Thyroid gland (tissue), 4 donors: ENCODE data around the gene UGT1A10. TPM values are rescaled to one million over a fixed set of nuclear protein-coding genes. Genes with fewer than 3 reads are reported as not detected.

Source experiments
- DNase-seq, 2 donors: peaks; one replicate each; pipeline ENCODE4 v3.0.0-alpha.2; 2019
- H3K27ac ChIP-seq, 3 donors: fragments of 200-600 bp; sonication (generic); 1 replicate in 2 of 3; 2 replicates in 1 of 3; pipeline ENCODE4 v1.5.1; 2016 to 2019; ENCODE audit warnings: mild to moderate bottlenecking in 1 of 3, moderate library complexity in 1 of 3
- H3K27me3 ChIP-seq: fragments of 200-600 bp; sonication (generic); one replicate; pipeline ENCODE4 v1.5.1; 2019
- H3K36me3 ChIP-seq, 2 donors: fragments of 200-600 bp; sonication (generic); one replicate each; pipeline ENCODE4 v1.5.1; 2016 to 2019
- H3K4me1 ChIP-seq, 2 donors: fragments of 200-600 bp; sonication (generic); one replicate each; pipeline ENCODE4 v1.5.1; 2017 to 2019
- H3K4me3 ChIP-seq, 3 donors: fragments of 200-600 bp; sonication (generic); replicated peaks in 1 of 3; 1 replicate in 2 of 3; 2 replicates in 1 of 3; pipeline ENCODE4 v1.5.1; 2016; ENCODE audit warnings: mild to moderate bottlenecking in 1 of 3
- H3K9me3 ChIP-seq: fragments of 200-600 bp; sonication (generic); one replicate; pipeline ENCODE4 v1.5.1; 2017
- POLR2A ChIP-seq, 2 donors: fragments of 450-650 bp; IDR thresholded peaks; one replicate each; pipeline ENCODE4 v1.6.1; 2017; ENCODE audit warnings: antibody characterized with exemption in 2 of 2, mild to moderate bottlenecking in 2 of 2, moderate library complexity in 1 of 2
- WGBS, 2 donors: methylation state at CpG; one replicate each; pipeline ENCODE4 v1.1.5; 2017; 5-methylcytosine and 5-hydroxymethylcytosine counted together
- intact Hi-C: fragments of 100-400 bp; cut with DNase I; formaldehyde crosslinking; loops from one replicate; pipeline ENCODE4 v1.15.1; 2023
- total RNA-seq, 4 donors: library from RNA; depleted of rRNA; stranded (reverse); fragments of >200 nt; gene quantifications; one replicate each; pipeline ENCODE4 v1.2.3, GENCODE V29; 2016
- TF ChIP-seq, protein P1 (sequence below), 6 experiments: fragments of 200-600 bp in 3 of 6; fragments of 450-650 bp in 3 of 6; sonication (generic) in 3 of 6; IDR thresholded peaks; one replicate each; pipeline ENCODE4 v1.5.1; 2016 to 2019; ENCODE audit warnings: antibody characterized with exemption in 6 of 6, mild to moderate bottlenecking in 2 of 6, inconsistent platforms in 1 of 6, moderate library complexity in 1 of 6

UGT1A10 gene
- total RNA-seq, 4 donors from 2014 or later, result 0.27 TPM; not detected in 3

DNA sequence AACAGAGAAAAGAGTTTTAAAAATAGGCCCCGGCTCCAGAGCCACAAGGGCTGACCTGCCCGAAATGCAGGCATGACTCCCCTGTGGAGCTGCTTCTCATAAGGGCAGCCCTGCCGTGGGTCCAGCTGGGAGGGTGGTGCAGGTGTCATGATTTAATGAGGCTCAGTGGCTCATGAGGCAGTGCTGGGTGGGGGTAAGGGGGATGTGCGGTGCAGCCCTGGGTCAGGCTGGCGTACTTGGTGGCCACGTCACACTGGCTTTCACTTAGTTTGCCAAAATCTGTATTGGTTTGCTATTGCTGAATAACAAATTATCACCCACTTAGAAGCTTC lies 184.5 kb downstream of the UGT1A10 start:
- TF ChIP-seq, protein P1, sequence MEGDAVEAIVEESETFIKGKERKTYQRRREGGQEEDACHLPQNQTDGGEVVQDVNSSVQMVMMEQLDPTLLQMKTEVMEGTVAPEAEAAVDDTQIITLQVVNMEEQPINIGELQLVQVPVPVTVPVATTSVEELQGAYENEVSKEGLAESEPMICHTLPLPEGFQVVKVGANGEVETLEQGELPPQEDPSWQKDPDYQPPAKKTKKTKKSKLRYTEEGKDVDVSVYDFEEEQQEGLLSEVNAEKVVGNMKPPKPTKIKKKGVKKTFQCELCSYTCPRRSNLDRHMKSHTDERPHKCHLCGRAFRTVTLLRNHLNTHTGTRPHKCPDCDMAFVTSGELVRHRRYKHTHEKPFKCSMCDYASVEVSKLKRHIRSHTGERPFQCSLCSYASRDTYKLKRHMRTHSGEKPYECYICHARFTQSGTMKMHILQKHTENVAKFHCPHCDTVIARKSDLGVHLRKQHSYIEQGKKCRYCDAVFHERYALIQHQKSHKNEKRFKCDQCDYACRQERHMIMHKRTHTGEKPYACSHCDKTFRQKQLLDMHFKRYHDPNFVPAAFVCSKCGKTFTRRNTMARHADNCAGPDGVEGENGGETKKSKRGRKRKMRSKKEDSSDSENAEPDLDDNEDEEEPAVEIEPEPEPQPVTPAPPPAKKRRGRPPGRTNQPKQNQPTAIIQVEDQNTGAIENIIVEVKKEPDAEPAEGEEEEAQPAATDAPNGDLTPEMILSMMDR (IDR thresholded peaks at IDR 0.05), result no peak
- no peak for TF ChIP-seq POLR2A (IDR thresholded peaks at IDR 0.05)
- H3K9me3 ChIP-seq, result no peaks in the 10 kb centered on the region
- intact Hi-C loops, result no loop called here
- no peaks in the 10 kb centered on the region for H3K36me3 ChIP-seq
- no peaks in the 10 kb centered on the region for H3K27me3 ChIP-seq
- WGBS, 2 donors, result 78 to 88% methylated on average over 6 of the region's 6 CpGs
- no peak for DNase-seq
- no peaks in the 10 kb centered on the region for H3K4me1 ChIP-seq
- H3K27ac ChIP-seq, result no peak overlapping the region
- no peak overlapping the region for H3K4me3 ChIP-seq

DNA sequence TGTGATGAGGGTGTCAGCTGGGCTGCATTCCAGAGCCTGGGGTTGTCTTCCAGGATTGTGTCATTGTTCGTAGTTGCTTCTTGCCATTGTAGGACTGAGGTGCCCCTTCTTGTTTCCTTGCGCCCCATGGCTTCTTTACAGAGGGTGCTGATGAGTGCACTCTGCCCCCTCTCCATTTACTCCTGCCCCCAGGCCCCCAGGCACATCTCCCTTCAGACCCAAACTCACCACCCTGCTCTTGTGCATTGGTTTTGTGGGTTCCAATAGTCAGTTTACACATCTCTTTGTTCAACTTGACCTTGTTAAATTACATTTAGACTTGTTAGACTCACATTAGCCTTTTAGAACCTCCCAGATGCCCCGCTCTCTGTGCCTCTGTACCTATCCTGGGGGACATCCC lies 184.9 kb downstream of the UGT1A10 start:
- Histone ChIP-seq H3K27ac (no peak overlapping the region), H3K27me3 (no peaks in the 10 kb centered on the region), H3K9me3 (no peaks in the 10 kb centered on the region), H3K4me3 (no peak overlapping the region), H3K4me1 (no peaks in the 10 kb centered on the region), H3K36me3 (no peaks in the 10 kb centered on the region)
- TF ChIP-seq POLR2A (IDR thresholded peaks at IDR 0.05), result no peak
- TF ChIP-seq, protein P1 (IDR thresholded peaks at IDR 0.05), result no peak
- no peak for DNase-seq
- intact Hi-C loops, result no loop called here
- 87 to 89% methylated on average over 3 of the region's 3 CpGs for WGBS, 2 donors

DNA sequence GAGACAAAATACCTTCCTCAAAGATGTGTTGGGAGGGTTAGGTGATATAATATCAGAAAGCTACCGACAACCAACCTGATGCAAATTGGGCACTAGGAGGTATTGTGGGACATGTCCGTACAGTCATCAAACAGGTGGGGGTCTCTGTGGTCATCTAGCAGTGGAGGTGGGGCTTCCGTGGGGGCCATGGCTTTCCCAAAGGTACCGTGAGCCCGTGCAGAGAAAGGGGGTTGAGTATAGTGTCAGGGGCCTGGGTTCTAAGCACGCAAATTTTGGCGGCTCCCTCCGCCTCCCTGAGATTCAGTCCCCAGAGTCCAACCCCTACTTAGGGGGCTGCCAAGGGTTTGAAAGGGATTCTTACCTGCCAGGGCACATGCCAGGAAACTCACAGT lies 185.5 kb downstream of the UGT1A10 start:
- DNase-seq, result no peak
- H3K36me3 ChIP-seq, result no peaks in the 10 kb centered on the region
- 94% methylated on average over 8 of the region's 8 CpGs for WGBS, 2 donors
- no peak for TF ChIP-seq POLR2A (IDR thresholded peaks at IDR 0.05)
- H3K27me3 ChIP-seq, result no peaks in the 10 kb centered on the region
- no peak overlapping the region for H3K27ac ChIP-seq
- intact Hi-C loops, result no loop called here
- H3K9me3 ChIP-seq, result no peaks in the 10 kb centered on the region
- no peaks in the 10 kb centered on the region for H3K4me1 ChIP-seq
- H3K4me3 ChIP-seq, result no peak overlapping the region

DNA sequence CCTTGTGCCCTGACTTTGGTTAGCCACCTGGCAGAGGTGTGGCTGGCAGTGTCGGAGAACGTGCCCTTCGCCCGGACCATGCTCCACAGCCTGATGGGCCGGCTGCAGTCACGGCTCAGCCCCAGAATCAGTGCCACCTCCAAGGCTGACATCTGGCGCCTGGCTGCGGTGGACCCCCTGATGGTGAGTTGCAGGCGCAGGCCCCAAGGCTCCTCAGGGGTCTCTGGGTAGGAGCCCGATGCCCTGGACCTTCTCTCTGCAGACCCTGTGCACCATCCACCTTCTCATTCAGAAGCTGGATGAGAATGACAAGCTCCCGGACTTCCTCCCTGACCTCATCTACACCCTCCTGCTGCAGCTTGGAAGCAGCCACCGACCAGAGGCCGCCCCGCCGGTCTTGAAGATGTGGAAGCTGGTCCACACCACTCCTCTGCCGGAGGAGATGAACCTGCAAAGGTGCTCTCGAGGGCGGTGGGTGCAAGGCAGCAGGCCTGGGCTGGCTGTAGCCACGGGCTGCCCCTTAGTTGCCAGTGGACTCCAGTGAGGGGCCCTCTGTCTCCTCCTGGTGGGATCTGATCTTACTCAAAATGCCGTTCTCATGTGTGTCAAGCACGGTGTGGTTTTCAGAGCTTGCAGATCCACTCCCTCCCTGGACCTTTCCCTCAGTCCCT lies 186.0 kb downstream of the UGT1A10 start:
- Histone ChIP-seq H3K4me1 (no peaks in the 10 kb centered on the region), H3K27ac (no peak overlapping the region), H3K36me3 (no peaks in the 10 kb centered on the region), H3K4me3 (no peak overlapping the region), H3K9me3 (no peaks in the 10 kb centered on the region), H3K27me3 (no peaks in the 10 kb centered on the region)
- no peak for TF ChIP-seq POLR2A (IDR thresholded peaks at IDR 0.05)
- TF ChIP-seq, protein P1 (IDR thresholded peaks at IDR 0.05), result no peak
- 85 to 93% methylated on average over 2 to 19 of the region's 21 CpGs for WGBS, 2 donors
- no peak for DNase-seq
- intact Hi-C loops, result no loop called here

Other genes with a start within 250 kb of the UGT1A10 start
- gene USP40, start 69.7 kb upstream of the UGT1A10 start, total RNA-seq, result 10 to 100 TPM; 70.7 to 99.0 (median 85.7) TPM
- under 1 TPM in 1 of 4 donors, not detected in 3; 0.34 TPM for gene UGT1A8, start 18.8 kb upstream of the UGT1A10 start, total RNA-seq
- gene UGT1A9, start 35.5 kb downstream of the UGT1A10 start, total RNA-seq, result not detected
- gene UGT1A7, start 45.5 kb downstream of the UGT1A10 start, total RNA-seq, result not detected
- 1 to 10 TPM in 3 of 4 donors, under 1 TPM in 1; 0.81 to 6.2 (median 3.5) TPM for gene UGT1A6, start 56.4 kb downstream of the UGT1A10 start, total RNA-seq
- gene UGT1A5, start 76.5 kb downstream of the UGT1A10 start, total RNA-seq, result 1 to 10 TPM in 2 of 4 donors, under 1 TPM in 2; 0.89 to 2.9 (median 1.3) TPM
- gene UGT1A4, start 82.3 kb downstream of the UGT1A10 start, total RNA-seq, result 1 to 10 TPM in 1 of 4 donors, under 1 TPM in 3; 0.13 to 3.8 (median 0.45) TPM
- 1 to 10 TPM in 1 of 4 donors, under 1 TPM in 1, not detected in 2; 0.67 to 1.0 TPM for gene UGT1A3, start 92.6 kb downstream of the UGT1A10 start, total RNA-seq
- under 1 TPM; 0.45 to 0.94 (median 0.76) TPM for gene UGT1A1, start 123.8 kb downstream of the UGT1A10 start, total RNA-seq
- 10 to 100 TPM in 2 of 4 donors, 1 to 10 TPM in 2; 1.3 to 20.4 (median 9.3) TPM for gene MROH2A, start 141.9 kb downstream of the UGT1A10 start, total RNA-seq
- gene HJURP, start 218.1 kb downstream of the UGT1A10 start, total RNA-seq, result under 1 TPM in 3 of 4 donors, not detected in 1; 0.27 to 0.45 (median 0.38) TPM